ENCODE results near the gene MYOC. TPM values are rescaled to one million over a fixed set of nuclear protein-coding genes. Genes with fewer than 3 reads are reported as not detected.

The MYOC gene
- total RNA-seq, 1 experiment from 2014 or later = not detected

GRCh38 chr1:171666114-171666769 is 13.8 kb upstream of the MYOC start:
- H3K27me3 ChIP-seq (replicated peaks; ENCODE audit: control insufficient read depth, insufficient read depth, low read length) = no peaks in the 10 kb centered on the region; the same call in 1 of the 2 replicates
- POLR2A ChIA-PET = no interaction called here
- no peaks in the 10 kb centered on the region for H3K9me3 Mint-ChIP-seq (ENCODE audit: unreplicated experiment)

GRCh38 chr1:171664976-171665375 is 12.5 kb upstream of the MYOC start:
- Mint-ChIP-seq H3K27ac (ENCODE audit: unreplicated experiment) (no peak overlapping the region), H3K4me1 (ENCODE audit: low read depth, unreplicated experiment) (peaks cover 12% of the 10 kb centered on the region), H3K9me3 (ENCODE audit: unreplicated experiment) (no peaks in the 10 kb centered on the region), H3K36me3 (ENCODE audit: insufficient read depth, unreplicated experiment) (no peaks in the 10 kb centered on the region), H3K4me3 (ENCODE audit: unreplicated experiment) (no peak overlapping the region), H3K27me3 (ENCODE audit: insufficient read depth, unreplicated experiment) (peaks cover 7% of the 10 kb centered on the region)
- Histone ChIP-seq H3K4me1 (no peaks in the 10 kb centered on the region), H3K9me3 (no peaks in the 10 kb centered on the region), H3K27me3 (replicated peaks; ENCODE audit: control insufficient read depth, insufficient read depth, low read length) (no peaks in the 10 kb centered on the region; the same call in 1 of the 2 replicates), H3K36me3 (ENCODE audit: control insufficient read depth, insufficient read depth, low read length) (no peaks in the 10 kb centered on the region), H3K4me3 (ENCODE audit: low read depth, low read length) (no peak overlapping the region)
- ChIA-PET CTCF (interaction anchor here (0.8 to 1.1 kb wide), 2 partner anchors 21 to 36 kb away, joined by 3 read pairs; no protein-coding TSS in a partner anchor), POLR2A (no interaction called here)
- BruUV-seq (replicated peaks) = no TSS peak
- TF ChIP-seq, protein P1, sequence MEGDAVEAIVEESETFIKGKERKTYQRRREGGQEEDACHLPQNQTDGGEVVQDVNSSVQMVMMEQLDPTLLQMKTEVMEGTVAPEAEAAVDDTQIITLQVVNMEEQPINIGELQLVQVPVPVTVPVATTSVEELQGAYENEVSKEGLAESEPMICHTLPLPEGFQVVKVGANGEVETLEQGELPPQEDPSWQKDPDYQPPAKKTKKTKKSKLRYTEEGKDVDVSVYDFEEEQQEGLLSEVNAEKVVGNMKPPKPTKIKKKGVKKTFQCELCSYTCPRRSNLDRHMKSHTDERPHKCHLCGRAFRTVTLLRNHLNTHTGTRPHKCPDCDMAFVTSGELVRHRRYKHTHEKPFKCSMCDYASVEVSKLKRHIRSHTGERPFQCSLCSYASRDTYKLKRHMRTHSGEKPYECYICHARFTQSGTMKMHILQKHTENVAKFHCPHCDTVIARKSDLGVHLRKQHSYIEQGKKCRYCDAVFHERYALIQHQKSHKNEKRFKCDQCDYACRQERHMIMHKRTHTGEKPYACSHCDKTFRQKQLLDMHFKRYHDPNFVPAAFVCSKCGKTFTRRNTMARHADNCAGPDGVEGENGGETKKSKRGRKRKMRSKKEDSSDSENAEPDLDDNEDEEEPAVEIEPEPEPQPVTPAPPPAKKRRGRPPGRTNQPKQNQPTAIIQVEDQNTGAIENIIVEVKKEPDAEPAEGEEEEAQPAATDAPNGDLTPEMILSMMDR (IDR thresholded peaks at IDR 0.05; ENCODE audit: insufficient read depth in 1 of 2, low read depth in 1 of 2, low read length in 1 of 2, severe bottlenecking in 1 of 2, unreplicated experiment in 1 of 2) = no peak
- no peak for DNase-seq
- intact Hi-C loops (cut with micrococcal nuclease; ENCODE audit: unreplicated experiment) = no loop called here

More at GRCh38 chr1:171666114-171666769, 13.8 kb upstream of the MYOC start:
- no peak for DNase-seq
- Mint-ChIP-seq H3K4me3 (ENCODE audit: unreplicated experiment) (no peak overlapping the region), H3K4me1 (ENCODE audit: low read depth, unreplicated experiment) (peaks cover 3% of the 10 kb centered on the region), H3K27me3 (ENCODE audit: insufficient read depth, unreplicated experiment) (peaks cover 7% of the 10 kb centered on the region), H3K27ac (ENCODE audit: unreplicated experiment) (no peak overlapping the region), H3K36me3 (ENCODE audit: insufficient read depth, unreplicated experiment) (no peaks in the 10 kb centered on the region)
- H3K4me3 ChIP-seq (ENCODE audit: low read depth, low read length) = no peak overlapping the region
- intact Hi-C loops (cut with micrococcal nuclease; ENCODE audit: unreplicated experiment) = no loop called here
- H3K4me1 ChIP-seq = no peaks in the 10 kb centered on the region
- CTCF ChIA-PET = no interaction called here
- no peaks in the 10 kb centered on the region for H3K9me3 ChIP-seq
- BruUV-seq (replicated peaks) = no TSS peak
- TF ChIP-seq, protein P1 (IDR thresholded peaks at IDR 0.05; ENCODE audit: insufficient read depth in 1 of 2, low read depth in 1 of 2, low read length in 1 of 2, severe bottlenecking in 1 of 2, unreplicated experiment in 1 of 2) = no peak
- H3K36me3 ChIP-seq (ENCODE audit: control insufficient read depth, insufficient read depth, low read length) = no peaks in the 10 kb centered on the region

- H3K27ac Mint-ChIP-seq (ENCODE audit: unreplicated experiment) = no peak overlapping the region
- POLR2A ChIA-PET = no interaction called here
- H3K9me3 Mint-ChIP-seq (ENCODE audit: unreplicated experiment) = no peaks in the 10 kb centered on the region
- peaks cover 12% of the 10 kb centered on the region for H3K4me1 Mint-ChIP-seq (ENCODE audit: low read depth, unreplicated experiment)
- peaks cover 7% of the 10 kb centered on the region for H3K27me3 Mint-ChIP-seq (ENCODE audit: insufficient read depth, unreplicated experiment)
- no peak overlapping the region for H3K4me3 Mint-ChIP-seq (ENCODE audit: unreplicated experiment)
- H3K9me3 ChIP-seq = no peaks in the 10 kb centered on the region
- H3K36me3 Mint-ChIP-seq (ENCODE audit: insufficient read depth, unreplicated experiment) = no peaks in the 10 kb centered on the region
- CTCF ChIA-PET = interaction anchor here (1.1 kb wide), 1 partner anchor 35 kb away, joined by 3 read pairs; no protein-coding TSS in a partner anchor
- TF ChIP-seq, protein P1 (IDR thresholded peaks at IDR 0.05; ENCODE audit: insufficient read depth in 1 of 2, low read depth in 1 of 2, low read length in 1 of 2, severe bottlenecking in 1 of 2, unreplicated experiment in 1 of 2) = no peak
- no peaks in the 10 kb centered on the region for H3K36me3 ChIP-seq (ENCODE audit: control insufficient read depth, insufficient read depth, low read length)
- H3K4me1 ChIP-seq = no peaks in the 10 kb centered on the region
- DNase-seq = no peak
- no TSS peak for BruUV-seq (replicated peaks)
- no peak overlapping the region for H3K4me3 ChIP-seq (ENCODE audit: low read depth, low read length)
- intact Hi-C loops (cut with micrococcal nuclease; ENCODE audit: unreplicated experiment) = no loop called here
- no peaks in the 10 kb centered on the region; the same call in 1 of the 2 replicates for H3K27me3 ChIP-seq (replicated peaks; ENCODE audit: control insufficient read depth, insufficient read depth, low read length)
Observed at GRCh38 chr1:171663854-171664575, 11.5 kb upstream of the MYOC start.

All from Caco-2 (cell line).